K562 (cell line): ENCODE results near the gene DGKE. TPM values are rescaled to one million over a fixed set of nuclear protein-coding genes. Genes with fewer than 3 reads are reported as not detected.

Experiments
- ARID1B ChIP-seq: fragments of 450-650 bp; IDR thresholded peaks from 2 replicates; pipeline ENCODE4 v1.6.1; 2016; ENCODE audit warnings: antibody characterized with exemption, mild to moderate bottlenecking, inconsistent platforms
- ATF7 ChIP-seq: fragments of 450-650 bp; IDR thresholded peaks from 2 replicates; pipeline ENCODE4 v1.7.1; 2014; ENCODE audit warnings: mild to moderate bottlenecking, moderate library complexity
- CTBP1 ChIP-seq: fragments of 450-650 bp; IDR thresholded peaks from 2 replicates; pipeline ENCODE4 v1.6.1; 2016; ENCODE audit warnings: borderline replicate concordance
- DPF2 ChIP-seq: fragments of 450-650 bp; IDR thresholded peaks from 2 replicates; pipeline ENCODE4 v1.6.1; 2016
- ESRRB ChIP-seq: fragments of 250-450 bp; sonication (Bioruptor Pico); IDR thresholded peaks from 2 replicates; pipeline ENCODE4 v1.5.0; 2020; ENCODE audit warnings: mild to moderate bottlenecking, moderate library complexity, borderline replicate concordance
- HSF4 ChIP-seq: fragments of 250-450 bp; sonication (Bioruptor Pico); IDR thresholded peaks from 2 replicates; pipeline ENCODE4 v2.1.2; 2022; ENCODE audit warnings: mild to moderate bottlenecking, moderate library complexity, borderline replicate concordance
- ILF3 ChIP-seq: fragments of 450-650 bp; IDR thresholded peaks from 2 replicates; pipeline ENCODE4 v1.6.1; 2018; ENCODE audit warnings: antibody characterized with exemption, mild to moderate bottlenecking, moderate library complexity, borderline replicate concordance
- ILK ChIP-seq: fragments of 450-650 bp; IDR thresholded peaks from 2 replicates; pipeline ENCODE4 v1.6.1; 2016; ENCODE audit warnings: missing genetic modification characterization, low read depth, mild to moderate bottlenecking, missing compliant biosample characterization, moderate library complexity, borderline replicate concordance
- KDM4B ChIP-seq, 2 experiments: fragments of 450-650 bp in 1 of 2; sonication (generic) in 1 of 2; IDR thresholded peaks; 2 replicates each; pipeline ENCODE4 v1.6.1; 2016 to 2017; ENCODE audit warnings: borderline replicate concordance in 2 of 2, antibody characterized with exemption in 1 of 2, low read depth in 1 of 2, mild to moderate bottlenecking in 1 of 2
- MCM2 ChIP-seq: fragments of 450-650 bp; IDR thresholded peaks from 2 replicates; pipeline ENCODE4 v1.6.1; 2017; ENCODE audit warnings: low read depth, mild to moderate bottlenecking
- MECOM ChIP-seq: fragments of 250-450 bp; sonication (Bioruptor Pico); IDR thresholded peaks from 2 replicates; pipeline ENCODE4 v1.8.0; 2022; ENCODE audit warnings: inconsistent platforms
- NR3C1 ChIP-seq: sonication (generic); formaldehyde crosslinking; IDR thresholded peaks from 2 replicates; pipeline ENCODE4 v1.8.1; 2022; ENCODE audit warnings: missing genetic modification reagents
- SMARCB1 ChIP-seq: IDR thresholded peaks from 2 replicates; pipeline ENCODE4 v1.6.1; 2011; ENCODE audit warnings: improper control_type of control experiment, low read depth; ENCODE audit not compliant: insufficient read length
- SRSF7 ChIP-seq: fragments of 200-400 bp; formaldehyde crosslinking; optimal IDR thresholded peaks from 2 replicates; pipeline ENCODE3; 2017; ENCODE audit warnings: mild to moderate bottlenecking, low read depth, low read length
- ZNF445 ChIP-seq: fragments of 250-450 bp; sonication (Bioruptor Pico); IDR thresholded peaks from 2 replicates; pipeline ENCODE4 v1.4.0; 2020; ENCODE audit warnings: low read depth, mild to moderate bottlenecking, moderate library complexity
- ZNF584 ChIP-seq: fragments of 200-800 bp; sonication (Bioruptor generic); IDR thresholded peaks from 2 replicates; pipeline ENCODE4 v1.6.1; 2016; ENCODE audit warnings: low read depth, mild to moderate bottlenecking, missing genetic modification characterization, missing compliant biosample characterization
- polyA plus RNA-seq, 8 experiments: library from polyadenylated mRNA; depleted of rRNA in 4 of 8; stranded (reverse) in 5 of 8; unstranded in 3 of 8; fragments of >200 nt; fragmentation: Nextera tagmentation in 2 of 8; fragmentation: Illumina TruSeq in 1 of 8; extraction: Ambion mirVana in 2 of 8; extraction: Trizol in 1 of 8; gene quantifications; 2 replicates each; pipeline versions ENCODE4 v1.2.1 to v1.2.3, GENCODE V29; 2011 to 2014; ENCODE audit warnings: inconsistent platforms in 1 of 8, missing spikeins in 1 of 8
- total RNA-seq, 7 experiments: library from RNA; depleted of rRNA in 6 of 7; stranded (reverse); fragments of >200 nt in 6 of 7; fragmentation: Illumina TruSeq in 2 of 7; extraction: Trizol in 2 of 7; gene quantifications; 2 replicates each; pipeline versions ENCODE4 v1.2.1 to v1.2.3, GENCODE V29; 2011 to 2021; ENCODE audit warnings: low replicate concordance in 1 of 7
- TF ChIP-seq, protein P1 (sequence below), 2 experiments: fragments of 450-650 bp; IDR thresholded peaks; 2 replicates each; pipeline ENCODE4 v1.6.1; 2016; ENCODE audit warnings: mild to moderate bottlenecking in 2 of 2, borderline replicate concordance in 1 of 2, low read depth in 1 of 2, moderate library complexity in 1 of 2
- TF ChIP-seq, protein P2 (sequence below): fragments of 450-650 bp; formaldehyde crosslinking; IDR thresholded peaks from 2 replicates; pipeline ENCODE4 v1.4.0; 2020; ENCODE audit warnings: mild to moderate bottlenecking
- TF ChIP-seq, protein P3 (sequence below): IDR thresholded peaks from 3 replicates; pipeline ENCODE4 v1.6.1; 2011; ENCODE audit warnings: borderline replicate concordance, mild to moderate bottlenecking; ENCODE audit not compliant: insufficient read length, insufficient read depth

DGKE gene
- total and polyA plus RNA-seq, 9 of the 15 experiments (the other 6 are each of a cell fraction or from before 2014, with no cell fraction given): 1.3 to 9.9 (median 5.9) TPM

DNA sequence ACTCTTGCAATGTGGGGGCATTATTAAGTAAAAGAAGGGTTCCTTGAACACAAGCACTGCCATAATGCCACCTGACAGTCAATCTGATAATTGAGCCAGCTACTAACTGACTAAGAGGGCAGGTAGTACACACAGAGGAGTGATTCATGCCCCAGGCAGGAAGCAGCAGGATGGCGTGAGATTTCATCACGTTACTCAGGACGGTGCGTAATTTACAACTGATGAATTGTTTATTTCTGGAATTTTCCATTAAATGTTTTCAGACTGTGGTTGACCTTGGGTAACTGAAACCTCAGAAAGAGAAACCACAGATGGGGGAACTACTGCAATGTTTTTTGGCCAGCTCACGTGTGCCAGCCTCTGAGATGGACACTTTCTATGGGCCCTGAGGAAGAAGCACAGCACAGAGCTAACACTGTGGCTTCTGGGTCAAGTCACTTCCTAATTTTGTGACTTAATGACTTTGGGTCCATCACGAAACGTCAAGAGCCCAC is 46.9 kb upstream of the DGKE start (continued):
- TF ChIP-seq, protein P1, sequence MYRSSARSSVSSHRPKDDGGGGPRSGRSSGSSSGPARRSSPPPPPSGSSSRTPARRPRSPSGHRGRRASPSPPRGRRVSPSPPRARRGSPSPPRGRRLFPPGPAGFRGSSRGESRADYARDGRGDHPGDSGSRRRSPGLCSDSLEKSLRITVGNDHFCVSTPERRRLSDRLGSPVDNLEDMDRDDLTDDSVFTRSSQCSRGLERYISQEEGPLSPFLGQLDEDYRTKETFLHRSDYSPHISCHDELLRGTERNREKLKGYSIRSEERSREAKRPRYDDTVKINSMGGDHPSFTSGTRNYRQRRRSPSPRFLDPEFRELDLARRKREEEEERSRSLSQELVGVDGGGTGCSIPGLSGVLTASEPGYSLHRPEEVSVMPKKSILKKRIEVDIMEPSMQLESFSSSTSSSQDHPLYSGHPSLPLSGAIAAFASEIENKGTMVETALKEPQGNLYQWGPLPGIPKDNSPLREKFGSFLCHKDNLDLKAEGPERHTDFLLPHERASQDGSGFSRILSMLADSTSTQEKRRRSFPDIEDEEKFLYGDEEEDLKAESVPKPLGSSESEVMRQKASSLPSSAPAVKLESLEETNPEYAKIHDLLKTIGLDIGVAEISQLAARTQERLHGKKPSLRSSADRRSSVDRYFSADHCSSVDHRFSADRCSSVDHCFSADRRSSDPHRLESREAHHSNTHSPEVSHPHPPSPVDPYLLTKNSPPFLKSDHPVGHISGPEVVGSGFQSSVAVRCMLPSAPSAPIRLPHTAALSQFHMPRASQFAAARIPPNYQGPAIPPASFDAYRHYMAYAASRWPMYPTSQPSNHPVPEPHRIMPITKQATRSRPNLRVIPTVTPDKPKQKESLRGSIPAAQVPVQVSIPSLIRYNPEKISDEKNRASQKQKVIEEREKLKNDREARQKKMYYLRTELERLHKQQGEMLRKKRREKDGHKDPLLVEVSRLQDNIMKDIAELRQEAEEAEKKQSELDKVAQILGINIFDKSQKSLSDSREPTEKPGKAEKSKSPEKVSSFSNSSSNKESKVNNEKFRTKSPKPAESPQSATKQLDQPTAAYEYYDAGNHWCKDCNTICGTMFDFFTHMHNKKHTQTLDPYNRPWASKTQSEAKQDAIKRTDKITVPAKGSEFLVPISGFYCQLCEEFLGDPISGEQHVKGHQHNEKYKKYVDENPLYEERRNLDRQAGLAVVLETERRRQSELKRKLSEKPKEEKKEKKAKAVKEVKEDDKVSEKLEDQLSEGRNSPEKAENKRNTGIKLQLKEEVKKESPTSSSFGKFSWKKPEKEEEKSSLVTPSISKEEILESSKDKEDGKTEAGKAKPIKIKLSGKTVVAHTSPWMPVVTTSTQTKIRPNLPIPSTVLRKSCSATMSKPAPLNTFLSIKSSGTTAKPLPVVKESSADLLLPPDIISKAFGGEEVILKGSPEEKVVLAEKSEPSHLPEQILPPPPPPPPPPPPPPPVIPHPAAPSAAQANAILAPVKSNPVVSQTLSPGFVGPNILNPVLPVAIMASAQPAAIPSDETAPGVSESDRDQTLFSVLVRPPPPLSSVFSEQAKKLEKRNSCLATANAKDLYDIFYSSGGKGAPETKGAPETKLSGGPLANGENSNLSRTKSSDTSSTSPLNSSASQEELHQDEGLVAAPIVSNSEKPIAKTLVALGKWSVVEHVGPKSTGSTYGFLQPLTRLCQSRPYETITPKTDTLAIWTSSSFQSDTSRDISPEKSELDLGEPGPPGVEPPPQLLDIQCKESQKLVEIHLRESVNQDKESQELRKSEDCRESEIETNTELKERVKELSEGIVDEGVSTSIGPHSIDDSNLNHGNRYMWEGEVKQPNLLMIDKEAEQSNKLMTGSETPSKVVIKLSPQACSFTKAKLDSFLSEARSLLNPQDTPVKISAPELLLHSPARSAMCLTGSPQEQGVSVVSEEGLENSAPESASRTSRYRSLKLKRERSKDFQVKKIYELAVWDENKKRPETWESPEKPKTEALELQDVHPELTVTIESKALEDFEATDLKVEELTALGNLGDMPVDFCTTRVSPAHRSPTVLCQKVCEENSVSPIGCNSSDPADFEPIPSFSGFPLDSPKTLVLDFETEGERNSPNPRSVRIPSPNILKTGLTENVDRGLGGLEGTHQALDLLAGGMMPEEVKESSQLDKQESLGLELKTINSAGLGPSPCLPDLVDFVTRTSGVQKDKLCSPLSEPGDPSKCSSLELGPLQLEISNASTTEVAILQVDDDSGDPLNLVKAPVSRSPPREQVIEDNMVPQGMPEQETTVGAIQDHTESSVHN (IDR thresholded peaks at IDR 0.05; ENCODE audit: borderline replicate concordance in 1 of 2, low read depth in 1 of 2): peak in 1 of 2 experiments; percentile 75; a peak in 2 of 4 replicates
- TF ChIP-seq SRSF7: no peak
- TF ChIP-seq ESRRB (CRISPR knock-in tag): no peak
- peak; percentile 33; the same call in 1 of the 2 replicates for TF ChIP-seq DPF2
- no peak for TF ChIP-seq ZNF445
- TF ChIP-seq ILF3: no peak
- no peak for TF ChIP-seq NR3C1 (CRISPR knock-in tag)
- TF ChIP-seq SMARCB1: no peak
- no peak for TF ChIP-seq MECOM (CRISPR knock-in tag)
- no peak for TF ChIP-seq HSF4 (CRISPR knock-in tag)
- TF ChIP-seq ARID1B: no peak; the same call in 1 of the 2 replicates
- TF ChIP-seq ZNF584 (CRISPR knock-in tag): peak; percentile 50; the same call in 1 of the 2 replicates
- no peak for TF ChIP-seq MCM2
- TF ChIP-seq, protein P2, sequence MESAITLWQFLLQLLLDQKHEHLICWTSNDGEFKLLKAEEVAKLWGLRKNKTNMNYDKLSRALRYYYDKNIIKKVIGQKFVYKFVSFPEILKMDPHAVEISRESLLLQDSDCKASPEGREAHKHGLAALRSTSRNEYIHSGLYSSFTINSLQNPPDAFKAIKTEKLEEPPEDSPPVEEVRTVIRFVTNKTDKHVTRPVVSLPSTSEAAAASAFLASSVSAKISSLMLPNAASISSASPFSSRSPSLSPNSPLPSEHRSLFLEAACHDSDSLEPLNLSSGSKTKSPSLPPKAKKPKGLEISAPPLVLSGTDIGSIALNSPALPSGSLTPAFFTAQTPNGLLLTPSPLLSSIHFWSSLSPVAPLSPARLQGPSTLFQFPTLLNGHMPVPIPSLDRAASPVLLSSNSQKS (CRISPR knock-in tag): no peak
- no peak for TF ChIP-seq ILK (tag)
- no peak for TF ChIP-seq KDM4B (IDR thresholded peaks at IDR 0.05; ENCODE audit: borderline replicate concordance in 2 of 2, low read depth in 1 of 2)
- TF ChIP-seq, protein P3, sequence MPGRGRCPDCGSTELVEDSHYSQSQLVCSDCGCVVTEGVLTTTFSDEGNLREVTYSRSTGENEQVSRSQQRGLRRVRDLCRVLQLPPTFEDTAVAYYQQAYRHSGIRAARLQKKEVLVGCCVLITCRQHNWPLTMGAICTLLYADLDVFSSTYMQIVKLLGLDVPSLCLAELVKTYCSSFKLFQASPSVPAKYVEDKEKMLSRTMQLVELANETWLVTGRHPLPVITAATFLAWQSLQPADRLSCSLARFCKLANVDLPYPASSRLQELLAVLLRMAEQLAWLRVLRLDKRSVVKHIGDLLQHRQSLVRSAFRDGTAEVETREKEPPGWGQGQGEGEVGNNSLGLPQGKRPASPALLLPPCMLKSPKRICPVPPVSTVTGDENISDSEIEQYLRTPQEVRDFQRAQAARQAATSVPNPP: no peak
- 0 out of 2 replicates have a peak, but pooled peaks have one; percentile 52 for TF ChIP-seq CTBP1
- peak; percentile 42; the same call in 1 of the 2 replicates for TF ChIP-seq ATF7
